Measurements from ENCODE around the gene CCDC137. TPM values are rescaled to one million over a fixed set of nuclear protein-coding genes. Genes with fewer than 3 reads are reported as not detected.

The CCDC137 gene
- polyA plus RNA-seq, 1 donor from 2014 or later = 12.2 TPM

- H3K79me2 ChIP-seq (replicated peaks; ENCODE audit: insufficient read depth, low read length) = peaks cover 1% of the 10 kb centered on the region
- H4K20me1 ChIP-seq (ENCODE audit: insufficient read depth) = no peaks in the 10 kb centered on the region
- H3K4me2 ChIP-seq (ENCODE audit: low read length) = no peak overlapping the region
- no peak for TF ChIP-seq EZH2 (IDR thresholded peaks at IDR 0.05; ENCODE audit: borderline replicate concordance, insufficient read depth, low read length, poor library complexity, severe bottlenecking)
- TF ChIP-seq EP300 (conservative IDR thresholded peaks at IDR 0.05; ENCODE audit: poor library complexity, severe bottlenecking) = no peak
- no peak for TF ChIP-seq TAF1 (IDR thresholded peaks at IDR 0.05; ENCODE audit: low read depth)
- TF ChIP-seq, protein P1, sequence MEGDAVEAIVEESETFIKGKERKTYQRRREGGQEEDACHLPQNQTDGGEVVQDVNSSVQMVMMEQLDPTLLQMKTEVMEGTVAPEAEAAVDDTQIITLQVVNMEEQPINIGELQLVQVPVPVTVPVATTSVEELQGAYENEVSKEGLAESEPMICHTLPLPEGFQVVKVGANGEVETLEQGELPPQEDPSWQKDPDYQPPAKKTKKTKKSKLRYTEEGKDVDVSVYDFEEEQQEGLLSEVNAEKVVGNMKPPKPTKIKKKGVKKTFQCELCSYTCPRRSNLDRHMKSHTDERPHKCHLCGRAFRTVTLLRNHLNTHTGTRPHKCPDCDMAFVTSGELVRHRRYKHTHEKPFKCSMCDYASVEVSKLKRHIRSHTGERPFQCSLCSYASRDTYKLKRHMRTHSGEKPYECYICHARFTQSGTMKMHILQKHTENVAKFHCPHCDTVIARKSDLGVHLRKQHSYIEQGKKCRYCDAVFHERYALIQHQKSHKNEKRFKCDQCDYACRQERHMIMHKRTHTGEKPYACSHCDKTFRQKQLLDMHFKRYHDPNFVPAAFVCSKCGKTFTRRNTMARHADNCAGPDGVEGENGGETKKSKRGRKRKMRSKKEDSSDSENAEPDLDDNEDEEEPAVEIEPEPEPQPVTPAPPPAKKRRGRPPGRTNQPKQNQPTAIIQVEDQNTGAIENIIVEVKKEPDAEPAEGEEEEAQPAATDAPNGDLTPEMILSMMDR (IDR thresholded peaks at IDR 0.05; ENCODE audit: poor library complexity, severe bottlenecking) = no peak
- H3F3A ChIP-seq (ENCODE audit: insufficient read depth, low read length, poor library complexity, severe bottlenecking) = no peaks in the 10 kb centered on the region
- H3K27me3 ChIP-seq (ENCODE audit: insufficient read depth, low read depth, low read length) = no peaks in the 10 kb centered on the region
- no peaks in the 10 kb centered on the region for H3K9me2 ChIP-seq (ENCODE audit: insufficient read depth, low read length)
- no peak overlapping the region for H2AFZ ChIP-seq (ENCODE audit: low read depth, low read length)
- H3K9ac ChIP-seq (ENCODE audit: low read length) = no peak overlapping the region
- no peak overlapping the region for H3K27ac ChIP-seq (ENCODE audit: low read length)
- no peak overlapping the region for H3K4me3 ChIP-seq (ENCODE audit: low read length)
- H3K36me3 ChIP-seq (ENCODE audit: insufficient read depth, low read length) = no peaks in the 10 kb centered on the region
- H3K9me3 ChIP-seq (ENCODE audit: low read length) = no peaks in the 10 kb centered on the region
Measured at GRCh38 chr17:81690549-81690948, 24.0 kb downstream of the CCDC137 start.

DNA sequence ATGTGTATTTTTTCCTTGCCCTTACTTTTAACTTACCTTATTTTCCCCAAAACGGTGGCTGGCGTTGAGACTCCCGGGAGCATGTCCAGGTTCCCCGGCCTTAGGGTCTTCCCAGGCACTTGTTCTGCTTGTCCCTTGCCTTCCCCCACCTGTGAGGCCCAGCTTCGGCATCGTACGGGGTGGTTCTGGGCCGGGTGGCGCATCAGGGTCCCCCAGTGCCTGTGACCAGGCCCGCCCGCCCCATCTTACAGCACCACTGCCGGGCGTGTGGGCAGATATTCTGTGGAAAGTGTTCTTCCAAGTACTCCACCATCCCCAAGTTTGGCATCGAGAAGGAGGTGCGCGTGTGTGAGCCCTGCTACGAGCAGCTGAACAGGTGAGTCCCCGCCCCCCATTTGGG, 24.7 kb downstream of the CCDC137 start:
- no peaks in the 10 kb centered on the region for H4K20me1 ChIP-seq (ENCODE audit: insufficient read depth)
- H3K36me3 ChIP-seq (ENCODE audit: insufficient read depth, low read length) = no peaks in the 10 kb centered on the region
- H3K9ac ChIP-seq (ENCODE audit: low read length) = no peak overlapping the region
- TF ChIP-seq SMC3 (conservative IDR thresholded peaks at IDR 0.05; ENCODE audit: poor library complexity) = no peak
- TF ChIP-seq RAD21 (conservative IDR thresholded peaks at IDR 0.05) = no peak
- TF ChIP-seq, protein P2, sequence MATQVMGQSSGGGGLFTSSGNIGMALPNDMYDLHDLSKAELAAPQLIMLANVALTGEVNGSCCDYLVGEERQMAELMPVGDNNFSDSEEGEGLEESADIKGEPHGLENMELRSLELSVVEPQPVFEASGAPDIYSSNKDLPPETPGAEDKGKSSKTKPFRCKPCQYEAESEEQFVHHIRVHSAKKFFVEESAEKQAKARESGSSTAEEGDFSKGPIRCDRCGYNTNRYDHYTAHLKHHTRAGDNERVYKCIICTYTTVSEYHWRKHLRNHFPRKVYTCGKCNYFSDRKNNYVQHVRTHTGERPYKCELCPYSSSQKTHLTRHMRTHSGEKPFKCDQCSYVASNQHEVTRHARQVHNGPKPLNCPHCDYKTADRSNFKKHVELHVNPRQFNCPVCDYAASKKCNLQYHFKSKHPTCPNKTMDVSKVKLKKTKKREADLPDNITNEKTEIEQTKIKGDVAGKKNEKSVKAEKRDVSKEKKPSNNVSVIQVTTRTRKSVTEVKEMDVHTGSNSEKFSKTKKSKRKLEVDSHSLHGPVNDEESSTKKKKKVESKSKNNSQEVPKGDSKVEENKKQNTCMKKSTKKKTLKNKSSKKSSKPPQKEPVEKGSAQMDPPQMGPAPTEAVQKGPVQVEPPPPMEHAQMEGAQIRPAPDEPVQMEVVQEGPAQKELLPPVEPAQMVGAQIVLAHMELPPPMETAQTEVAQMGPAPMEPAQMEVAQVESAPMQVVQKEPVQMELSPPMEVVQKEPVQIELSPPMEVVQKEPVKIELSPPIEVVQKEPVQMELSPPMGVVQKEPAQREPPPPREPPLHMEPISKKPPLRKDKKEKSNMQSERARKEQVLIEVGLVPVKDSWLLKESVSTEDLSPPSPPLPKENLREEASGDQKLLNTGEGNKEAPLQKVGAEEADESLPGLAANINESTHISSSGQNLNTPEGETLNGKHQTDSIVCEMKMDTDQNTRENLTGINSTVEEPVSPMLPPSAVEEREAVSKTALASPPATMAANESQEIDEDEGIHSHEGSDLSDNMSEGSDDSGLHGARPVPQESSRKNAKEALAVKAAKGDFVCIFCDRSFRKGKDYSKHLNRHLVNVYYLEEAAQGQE (IDR thresholded peaks at IDR 0.05; ENCODE audit: borderline replicate concordance) = no peak
- TF ChIP-seq, protein P1 (IDR thresholded peaks at IDR 0.05; ENCODE audit: poor library complexity, severe bottlenecking) = no peak
- H3K9me3 ChIP-seq (ENCODE audit: low read length) = no peaks in the 10 kb centered on the region
- no peak overlapping the region for H3K27ac ChIP-seq (ENCODE audit: low read length)
- no peak overlapping the region for H2AFZ ChIP-seq (ENCODE audit: low read depth, low read length)
- no peak overlapping the region for H3K4me3 ChIP-seq (ENCODE audit: low read length)
- H3K27me3 ChIP-seq (ENCODE audit: insufficient read depth, low read depth, low read length) = no peaks in the 10 kb centered on the region
- no peak overlapping the region for H3K4me2 ChIP-seq (ENCODE audit: low read length)
- H3K79me2 ChIP-seq (replicated peaks; ENCODE audit: insufficient read depth, low read length) = no peaks in the 10 kb centered on the region
- no peaks in the 10 kb centered on the region for H3F3A ChIP-seq (ENCODE audit: insufficient read depth, low read length, poor library complexity, severe bottlenecking)
- H3K9me2 ChIP-seq (ENCODE audit: insufficient read depth, low read length) = no peaks in the 10 kb centered on the region
